Measurements from ENCODE around the gene SSR4.

SSR4 gene

DNA sequence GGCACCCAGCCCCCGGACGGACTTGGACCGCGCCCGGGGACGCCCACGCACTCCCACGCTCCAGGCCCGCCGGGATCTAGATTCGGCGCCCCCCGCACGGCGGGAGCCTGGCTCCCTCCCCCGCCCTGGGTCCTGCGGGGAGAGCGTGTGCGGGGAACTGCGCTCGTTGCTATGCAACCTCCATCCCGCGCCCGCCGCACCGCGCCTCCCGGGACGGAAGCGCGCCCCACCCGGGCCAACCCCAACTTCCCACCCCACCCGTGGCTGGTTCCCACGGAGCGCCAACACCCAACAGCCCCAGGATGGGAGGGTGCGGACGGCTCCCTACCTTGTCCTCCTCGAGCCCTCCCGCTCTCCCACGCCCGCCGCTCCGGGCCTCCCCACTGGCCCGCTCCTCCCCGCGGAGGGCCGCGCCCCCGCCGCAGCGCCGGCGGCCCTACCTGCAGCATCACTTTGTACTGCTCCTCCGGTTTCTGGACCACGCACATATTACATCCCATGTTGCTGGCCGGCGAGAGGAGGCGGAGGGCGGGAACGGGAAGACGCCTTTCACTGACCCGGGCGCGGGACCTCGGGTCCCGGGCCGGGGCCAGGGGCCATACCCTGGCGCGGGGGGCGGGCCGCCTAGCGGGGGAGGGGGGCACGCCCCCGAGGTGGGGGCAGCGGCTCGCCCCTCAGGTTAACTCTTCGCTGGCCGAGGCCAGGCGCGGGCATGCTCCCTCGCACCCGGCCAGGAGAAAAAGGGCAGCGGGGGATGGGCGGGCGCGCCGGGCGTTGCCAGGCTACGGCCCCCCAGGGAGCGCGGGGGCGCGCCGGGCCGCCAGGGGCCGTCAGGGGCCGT, 35.6 kb downstream of the SSR4 start, which contains the start of gene PDZD4:
Gene PDZD4, minus strand, starts transcription at position 746 of the 841 bp plus-strand sequence. Its CDS starts 246 bp downstream, at position 500.
- CTCF ChIA-PET: no interaction called here
- no peaks in the 10 kb centered on the region for H3K9me3 ChIP-seq (ENCODE audit: control insufficient read depth, insufficient read depth, low read depth, low read length)
- POLR2A ChIA-PET: interaction anchor here (1.4 kb wide), 1 partner anchor 11 kb away, joined by 9 read pairs; no protein-coding TSS in a partner anchor
- H3K27ac ChIP-seq (ENCODE audit: extremely low read depth, low read depth, low read length): no peak within 1 kb of the TSS
- H3K36me3 ChIP-seq (ENCODE audit: control insufficient read depth in 2 of 2, insufficient read depth in 1 of 2, low read length in 2 of 2): no peaks in the 10 kb centered on the region
- H3K4me1 ChIP-seq (ENCODE audit: control insufficient read depth, insufficient read depth, low read length): no peaks in the 10 kb centered on the region
- peak within 1 kb of the TSS; percentile 33 for H3K4me3 ChIP-seq (ENCODE audit: low read depth, low read length)
- no peak for TF ChIP-seq ZNF792 (tag by site-specific recombination; IDR thresholded peaks at IDR 0.05)
- TF ChIP-seq YY1 (tag by site-specific recombination; IDR thresholded peaks at IDR 0.05): no peak
- TF ChIP-seq REST (tag by site-specific recombination; IDR thresholded peaks at IDR 0.05): no peak
- peak; percentile 66; the same call in 1 of the 2 replicates for TF ChIP-seq PATZ1 (tag by site-specific recombination; IDR thresholded peaks at IDR 0.05)
- TF ChIP-seq ZBTB8A (tag by site-specific recombination; IDR thresholded peaks at IDR 0.05): peak; percentile 63
- TF ChIP-seq ZFP3 (tag by site-specific recombination; IDR thresholded peaks at IDR 0.05; ENCODE audit: low read depth): no peak
- TF ChIP-seq ZNF670 (tag by site-specific recombination; IDR thresholded peaks at IDR 0.05; ENCODE audit: low read depth): no peak
- TF ChIP-seq ZNF274 (IDR thresholded peaks at IDR 0.05; ENCODE audit: low read length): no peak
- TF ChIP-seq ZNF274 (tag by site-specific recombination; IDR thresholded peaks at IDR 0.05; ENCODE audit: borderline replicate concordance): no peak
- no peak for TF ChIP-seq ZNF169 (tag by site-specific recombination; IDR thresholded peaks at IDR 0.05)
- TF ChIP-seq, protein P1, sequence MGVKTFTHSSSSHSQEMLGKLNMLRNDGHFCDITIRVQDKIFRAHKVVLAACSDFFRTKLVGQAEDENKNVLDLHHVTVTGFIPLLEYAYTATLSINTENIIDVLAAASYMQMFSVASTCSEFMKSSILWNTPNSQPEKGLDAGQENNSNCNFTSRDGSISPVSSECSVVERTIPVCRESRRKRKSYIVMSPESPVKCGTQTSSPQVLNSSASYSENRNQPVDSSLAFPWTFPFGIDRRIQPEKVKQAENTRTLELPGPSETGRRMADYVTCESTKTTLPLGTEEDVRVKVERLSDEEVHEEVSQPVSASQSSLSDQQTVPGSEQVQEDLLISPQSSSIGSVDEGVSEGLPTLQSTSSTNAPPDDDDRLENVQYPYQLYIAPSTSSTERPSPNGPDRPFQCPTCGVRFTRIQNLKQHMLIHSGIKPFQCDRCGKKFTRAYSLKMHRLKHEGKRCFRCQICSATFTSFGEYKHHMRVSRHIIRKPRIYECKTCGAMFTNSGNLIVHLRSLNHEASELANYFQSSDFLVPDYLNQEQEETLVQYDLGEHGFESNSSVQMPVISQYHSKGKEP (tag by site-specific recombination; IDR thresholded peaks at IDR 0.05): no peak
- TF ChIP-seq ZNF239 (tag by site-specific recombination; IDR thresholded peaks at IDR 0.05): no peak
- no peak for TF ChIP-seq ZNF202 (tag by site-specific recombination; IDR thresholded peaks at IDR 0.05; ENCODE audit: borderline replicate concordance)
- TF ChIP-seq EGR2 (tag by site-specific recombination; IDR thresholded peaks at IDR 0.05; ENCODE audit: low read depth): peak; percentile 94
- TF ChIP-seq GLIS2 (tag by site-specific recombination; IDR thresholded peaks at IDR 0.05): peak; percentile 41; the same call in 1 of the 2 replicates
- no peak for TF ChIP-seq OVOL3 (tag by site-specific recombination; IDR thresholded peaks at IDR 0.05)
- TF ChIP-seq ZNF133 (tag by site-specific recombination; IDR thresholded peaks at IDR 0.05): no peak
- TF ChIP-seq ZBTB48 (tag by site-specific recombination; IDR thresholded peaks at IDR 0.05): no peak
- TF ChIP-seq, protein P2, sequence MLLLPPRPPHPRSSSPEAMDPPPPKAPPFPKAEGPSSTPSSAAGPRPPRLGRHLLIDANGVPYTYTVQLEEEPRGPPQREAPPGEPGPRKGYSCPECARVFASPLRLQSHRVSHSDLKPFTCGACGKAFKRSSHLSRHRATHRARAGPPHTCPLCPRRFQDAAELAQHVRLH (tag by site-specific recombination; IDR thresholded peaks at IDR 0.05): no peak
- TF ChIP-seq MZF1 (tag by site-specific recombination; IDR thresholded peaks at IDR 0.05; ENCODE audit: borderline replicate concordance): no peak
- TF ChIP-seq SP3 (tag by site-specific recombination; IDR thresholded peaks at IDR 0.05): 0 out of 2 replicates have a peak, but pooled peaks have one; percentile 37
- no peak for TF ChIP-seq ZNF302 (tag by site-specific recombination; IDR thresholded peaks at IDR 0.05; ENCODE audit: low read depth)
- TF ChIP-seq ZNF155 (tag by site-specific recombination; IDR thresholded peaks at IDR 0.05): no peak
- peak; percentile 83 for TF ChIP-seq ZBTB26 (tag by site-specific recombination; optimal IDR thresholded peaks at IDR 0.05)
- TF ChIP-seq ZNF335 (tag by site-specific recombination; conservative IDR thresholded peaks at IDR 0.05): peak; percentile 73
- no peak for TF ChIP-seq ZNF785 (tag by site-specific recombination; IDR thresholded peaks at IDR 0.05)
- TF ChIP-seq TRIM28 (IDR thresholded peaks at IDR 0.05; ENCODE audit: borderline replicate concordance, low read length): no peak
- TF ChIP-seq ZEB2 (tag by site-specific recombination; IDR thresholded peaks at IDR 0.05): no peak
- peak; percentile 12; the same call in 1 of the 2 replicates for TF ChIP-seq ZBTB7A (tag by site-specific recombination; IDR thresholded peaks at IDR 0.05; ENCODE audit: low read depth)
- TF ChIP-seq ZNF560 (tag by site-specific recombination; IDR thresholded peaks at IDR 0.05; ENCODE audit: borderline replicate concordance): no peak
